Bladder microvascular endothelial cell (primary cell): Measurements from ENCODE around the gene KIF13A. TPM values are rescaled to one million over a fixed set of nuclear protein-coding genes. Genes with fewer than 3 reads are reported as not detected.

ENCODE experiments used
- total RNA-seq: library from RNA; depleted of rRNA; stranded (reverse); fragments of >200 nt; gene quantifications from 2 replicates; pipeline ENCODE4 v1.2.3, GENCODE V29; 2014

The KIF13A gene
- total RNA-seq, result 56.0 and 94.0 TPM in 2 replicates

DNA sequence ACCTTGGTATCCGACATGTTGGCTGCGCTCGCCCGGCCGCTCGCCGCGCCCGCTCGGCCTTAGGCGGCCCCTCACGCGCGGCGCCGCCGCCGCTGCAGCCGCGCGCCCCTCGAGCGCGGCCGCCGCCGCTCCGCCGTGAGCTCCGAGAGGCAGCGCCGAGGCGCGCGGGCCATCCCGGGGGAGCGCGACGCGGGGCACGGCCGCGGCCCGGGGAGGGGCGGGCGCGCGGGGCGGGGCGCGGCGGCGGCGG, at the start of gene KIF13A:
TSS of gene KIF13A (minus strand) at position 189 of the 250 bp plus-strand sequence. CDS start at position 17, 172 bp downstream.

Other genes starting within 250 kb of the KIF13A start
- gene NHLRC1, start 135.0 kb upstream of the KIF13A start, total RNA-seq, result 1.1 and 1.2 TPM in 2 replicates
- gene TPMT, start 167.4 kb upstream of the KIF13A start, total RNA-seq, result 8.3 and 11.4 TPM in 2 replicates
- gene KDM1B, start 167.8 kb upstream of the KIF13A start, total RNA-seq, result 6.3 and 18.4 TPM in 2 replicates